MV-4-11 (cell line): Measurements from ENCODE around the gene GCN1.

Experiments used
- DNase-seq: peaks from one replicate; lab custom pipeline; 2025; lab: John Stamatoyannopoulos, UW

The GCN1 gene

DNA sequence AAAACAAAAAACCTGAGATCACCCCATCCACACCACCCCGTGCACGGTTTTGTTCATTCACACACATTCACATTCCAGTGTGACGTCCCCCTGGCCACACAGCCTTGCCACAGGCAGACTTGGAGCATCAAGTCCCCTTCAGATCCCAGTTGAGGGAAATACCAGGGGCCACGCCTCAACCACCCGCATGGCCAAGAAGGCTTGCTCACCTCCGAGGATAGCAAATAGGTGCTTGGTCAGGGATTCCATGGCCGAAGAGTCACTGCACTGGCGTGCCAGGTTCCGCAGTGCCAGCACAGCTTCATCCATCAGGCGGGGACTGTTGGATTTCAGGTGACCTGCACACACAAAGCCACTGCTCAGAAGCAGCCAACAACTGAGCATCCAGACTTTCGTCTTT is 19.0 kb downstream of the GCN1 start:
- no peak for DNase-seq

DNA sequence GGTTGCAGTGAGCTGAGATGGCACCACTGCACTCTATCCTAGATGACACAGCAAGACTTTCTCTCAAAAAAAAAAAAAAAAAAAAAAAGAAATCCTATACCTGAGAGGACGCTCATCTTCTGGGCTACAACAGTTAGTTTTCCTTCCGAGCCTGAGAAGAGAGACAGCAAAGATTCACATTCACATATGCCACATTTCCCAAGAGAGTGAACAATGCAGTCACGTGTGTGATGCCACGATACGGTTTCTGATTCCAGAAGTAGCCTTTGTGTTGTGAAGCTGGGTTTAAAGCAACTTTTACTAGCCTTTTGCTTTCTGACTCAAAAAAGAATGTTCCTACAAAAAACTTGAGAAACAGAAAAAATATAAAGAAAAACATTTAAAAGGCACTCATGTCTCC is 19.5 kb downstream of the GCN1 start:
- no peak for DNase-seq

DNA sequence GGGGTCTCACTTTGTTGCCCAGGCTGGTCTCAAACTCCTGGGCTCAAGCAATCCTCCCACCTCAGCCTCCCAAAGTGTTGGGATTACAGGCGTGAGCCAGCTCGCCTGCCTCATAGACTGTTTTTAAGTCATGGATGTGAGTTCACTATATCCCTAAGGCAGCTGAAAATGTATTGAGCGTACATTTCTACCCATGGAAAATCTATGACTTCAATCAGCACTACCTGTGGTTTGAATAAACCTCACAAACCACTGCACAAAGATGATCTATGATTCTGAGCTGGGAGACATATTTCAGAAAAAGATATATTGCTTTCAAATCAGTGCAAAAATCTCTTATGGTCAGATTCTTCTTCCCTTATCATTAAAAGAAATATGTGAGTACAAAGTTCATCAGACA is 22.5 kb downstream of the GCN1 start:
- no peak for DNase-seq

DNA sequence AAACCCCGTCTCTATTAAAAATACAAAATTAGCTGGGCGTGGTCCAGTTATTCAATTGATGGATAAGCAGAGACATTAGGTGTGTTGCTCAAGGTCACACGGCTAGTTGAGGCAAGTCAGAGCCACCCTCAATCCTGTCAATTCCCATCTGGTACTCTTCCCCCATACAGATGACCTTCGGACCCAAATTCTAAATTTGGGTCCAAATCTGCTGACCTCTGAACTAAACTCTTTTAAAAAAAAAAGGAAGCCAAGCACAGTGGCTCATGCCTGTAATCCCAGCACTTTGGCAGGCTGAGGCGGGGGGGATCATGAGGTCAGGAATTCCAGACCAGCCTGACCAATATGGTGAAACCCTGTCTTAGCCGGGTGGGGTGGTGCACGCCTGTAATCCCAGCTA is 23.9 kb downstream of the GCN1 start:
- DNase-seq: no peak

DNA sequence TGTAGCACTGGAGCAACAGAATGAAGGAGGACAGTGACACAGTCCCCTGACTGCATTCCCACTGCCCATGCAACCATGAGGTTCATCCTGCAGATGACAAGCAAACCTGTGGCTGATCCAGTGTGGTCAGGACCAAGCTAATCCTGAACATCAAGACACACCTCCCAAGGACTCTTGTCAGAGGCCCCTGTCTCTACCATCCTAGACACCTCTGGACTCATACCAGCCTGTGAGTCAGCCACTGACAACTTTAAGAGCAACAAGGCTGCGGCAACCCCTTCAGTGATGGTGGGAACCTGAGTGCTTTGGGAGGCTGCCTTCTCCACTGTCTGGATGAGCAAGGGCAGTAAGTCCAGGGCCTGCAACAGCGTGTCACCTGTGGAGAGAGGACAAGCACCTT is 24.6 kb downstream of the GCN1 start:
- no peak for DNase-seq

DNA sequence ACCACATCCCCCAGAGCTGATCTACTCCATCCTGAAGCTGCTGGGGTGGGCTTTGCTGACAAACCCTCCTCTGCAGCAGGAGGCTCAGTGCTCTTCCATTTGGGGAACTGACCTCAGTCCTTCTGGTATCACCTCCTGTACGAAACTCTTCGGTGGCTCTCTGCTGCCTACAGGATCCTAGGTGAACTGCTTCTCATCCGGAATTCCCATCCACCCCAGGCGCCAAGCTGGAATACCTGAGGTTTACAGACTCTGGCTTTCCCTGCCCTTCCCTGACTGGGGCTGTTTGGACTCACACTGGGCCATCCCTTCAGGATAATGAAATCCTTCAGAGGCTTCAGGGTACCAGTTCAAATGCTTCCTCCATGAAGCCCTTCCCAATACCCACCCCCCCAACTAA is 26.2 kb downstream of the GCN1 start:
- no peak for DNase-seq

DNA sequence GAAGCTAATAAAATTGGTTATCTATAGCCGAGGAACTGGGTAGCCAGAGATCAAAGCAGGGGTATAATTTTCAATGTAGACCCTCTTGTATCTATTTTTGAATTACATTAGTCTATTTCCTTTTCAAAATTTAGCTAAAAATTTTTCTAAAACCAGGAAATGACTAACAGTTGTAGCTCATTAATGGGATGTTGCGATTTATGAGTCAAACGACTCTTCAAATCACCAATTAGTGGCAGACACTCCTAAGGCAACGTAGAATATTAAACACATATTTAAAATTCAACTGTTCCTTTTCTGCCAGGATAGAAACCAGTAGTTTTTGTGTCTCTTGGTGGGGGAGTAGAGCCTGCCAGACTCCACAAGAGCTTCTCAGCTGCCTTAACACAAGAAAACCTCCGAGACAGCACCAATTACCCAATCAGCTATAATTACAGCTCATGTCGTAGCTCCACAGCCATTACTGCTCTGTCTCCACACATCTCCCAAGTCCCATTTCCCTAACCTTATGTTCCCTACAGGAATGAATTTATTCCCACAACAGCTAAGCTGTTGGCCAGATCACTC is 26.9 kb downstream of the GCN1 start:
- DNase-seq: no peak

DNA sequence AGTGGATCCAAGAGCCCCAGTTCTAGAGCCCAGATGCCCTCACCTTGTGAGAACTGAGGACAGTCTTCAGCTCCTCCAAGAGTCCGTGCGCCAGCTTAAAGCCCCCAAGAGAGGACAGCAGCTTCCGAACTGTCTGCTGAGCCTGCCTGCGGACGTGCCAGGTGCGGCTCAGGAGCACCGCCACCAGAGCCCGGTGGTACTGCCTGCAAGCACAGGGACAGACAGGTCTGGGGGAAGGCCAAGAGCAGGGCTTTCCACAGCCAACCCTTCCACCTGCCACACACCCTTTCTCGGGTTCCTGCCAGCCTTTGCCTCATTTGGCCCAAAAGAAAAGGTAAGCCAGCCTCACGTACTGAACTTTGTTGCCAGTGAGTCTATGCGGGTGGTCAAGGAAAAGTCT is 30.2 kb downstream of the GCN1 start:
- DNase-seq: no peak

DNA sequence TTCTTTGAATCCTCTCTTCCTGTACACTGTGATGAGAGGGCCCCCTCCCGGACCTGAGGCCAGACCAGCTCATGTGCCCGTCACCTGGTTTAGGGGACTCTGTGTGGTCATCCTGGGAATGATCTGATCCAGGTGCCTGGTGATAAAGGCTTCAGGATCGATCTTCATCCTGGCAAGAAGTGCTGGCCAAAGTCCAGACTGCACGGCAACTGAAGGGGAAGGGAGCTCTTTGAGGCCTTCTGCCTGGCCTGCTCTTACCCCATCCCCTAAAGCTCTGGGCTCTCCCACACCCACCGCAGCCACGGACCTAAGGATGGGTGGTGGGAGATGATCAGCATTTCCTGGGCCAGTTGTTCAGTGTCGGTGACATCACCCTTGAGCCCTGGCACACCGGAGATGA is 31.8 kb downstream of the GCN1 start:
- DNase-seq: no peak

DNA sequence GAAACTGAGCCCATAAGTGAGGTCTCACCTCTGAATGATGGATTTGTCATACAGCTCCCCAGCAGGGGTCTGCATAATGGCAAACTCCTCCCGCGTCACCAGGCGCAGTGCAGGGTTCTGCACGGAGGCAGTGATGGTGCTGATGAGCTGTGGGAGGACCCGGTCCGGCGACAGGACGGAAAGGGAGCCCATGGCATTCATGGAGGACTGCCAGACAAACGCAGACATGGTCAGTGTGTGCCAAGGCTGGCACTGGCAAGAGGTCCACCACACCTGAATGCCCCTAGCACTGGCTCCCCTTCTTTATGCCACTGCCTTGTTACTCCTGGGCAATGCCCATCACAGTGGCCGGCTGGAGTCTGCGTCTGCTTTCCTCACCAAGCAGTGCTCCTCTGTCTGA is 32.7 kb downstream of the GCN1 start:
- no peak for DNase-seq

DNA sequence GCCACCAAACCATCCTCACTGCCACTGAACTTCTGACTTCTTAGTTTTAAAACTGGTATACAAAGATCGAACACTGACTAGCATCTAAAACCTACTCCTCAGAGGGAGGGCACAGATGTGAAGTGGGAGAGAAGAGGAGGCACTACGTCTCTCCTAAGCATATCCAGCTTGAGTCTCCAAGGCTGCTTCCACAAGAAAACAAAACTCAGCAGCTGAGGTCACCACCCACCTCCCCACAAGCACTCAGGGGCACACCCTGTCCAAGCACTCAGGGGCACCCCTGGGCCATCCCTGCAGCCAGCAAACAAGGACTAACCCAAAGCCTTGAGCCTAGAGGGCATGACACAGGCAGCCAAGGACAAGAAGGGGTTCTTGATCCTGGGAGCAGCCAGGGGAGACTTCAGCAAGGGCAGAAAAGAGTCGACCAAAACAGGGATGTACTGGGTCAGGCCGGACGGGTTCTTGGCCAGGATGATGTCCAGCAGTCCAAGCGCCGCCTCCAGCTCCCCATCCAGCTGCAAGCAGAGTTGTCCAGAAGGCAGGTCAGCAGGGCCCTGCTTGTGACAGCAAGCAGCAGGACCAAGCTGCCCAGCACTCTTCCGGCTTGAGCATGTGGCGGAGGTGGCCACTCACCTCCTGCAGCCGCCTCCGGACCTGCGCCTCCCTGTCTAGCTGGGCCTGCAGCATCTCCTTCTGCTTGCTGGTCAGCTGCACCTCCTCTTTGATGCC is 34.8 kb downstream of the GCN1 start:
- no peak for DNase-seq

DNA sequence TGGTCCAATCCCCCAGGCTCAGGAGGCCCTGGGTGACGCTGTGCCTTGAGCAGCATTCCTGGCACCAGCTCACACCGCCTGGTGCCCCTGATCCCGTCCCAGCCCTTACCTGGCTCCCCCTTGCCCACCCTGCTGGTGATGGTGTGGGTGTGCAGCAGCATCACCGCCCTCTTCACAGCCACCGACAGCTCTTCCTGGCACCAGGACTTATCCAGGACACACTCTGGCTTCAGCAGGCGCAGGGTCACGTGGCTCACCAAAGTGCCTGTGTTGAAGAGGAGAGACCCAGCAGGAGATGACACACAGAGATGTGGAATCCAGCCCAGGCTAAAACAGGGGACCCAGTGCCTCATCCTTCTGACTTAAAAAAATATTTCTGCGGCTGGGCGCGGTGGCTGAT is 36.2 kb downstream of the GCN1 start:
- no peak for DNase-seq

DNA sequence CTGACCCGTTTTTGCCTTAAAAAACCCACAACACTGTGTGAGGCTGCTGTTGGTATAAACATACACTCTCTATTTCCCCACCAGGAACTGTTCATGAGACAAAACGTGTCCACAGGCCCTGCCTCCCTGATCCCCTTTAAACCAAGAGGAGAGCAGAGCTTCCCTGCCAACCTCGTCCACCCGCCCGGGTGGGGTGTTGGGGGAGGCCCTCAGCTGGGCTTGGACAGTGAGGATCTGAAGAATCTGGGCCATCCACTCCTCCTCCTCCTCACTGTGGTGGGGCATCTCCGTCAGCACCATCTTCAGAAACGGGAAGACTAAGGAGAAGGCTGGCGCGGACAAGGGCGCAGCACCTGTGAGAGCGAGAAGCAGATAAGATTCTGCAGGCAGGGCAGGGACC is 36.8 kb downstream of the GCN1 start:
- no peak for DNase-seq

DNA sequence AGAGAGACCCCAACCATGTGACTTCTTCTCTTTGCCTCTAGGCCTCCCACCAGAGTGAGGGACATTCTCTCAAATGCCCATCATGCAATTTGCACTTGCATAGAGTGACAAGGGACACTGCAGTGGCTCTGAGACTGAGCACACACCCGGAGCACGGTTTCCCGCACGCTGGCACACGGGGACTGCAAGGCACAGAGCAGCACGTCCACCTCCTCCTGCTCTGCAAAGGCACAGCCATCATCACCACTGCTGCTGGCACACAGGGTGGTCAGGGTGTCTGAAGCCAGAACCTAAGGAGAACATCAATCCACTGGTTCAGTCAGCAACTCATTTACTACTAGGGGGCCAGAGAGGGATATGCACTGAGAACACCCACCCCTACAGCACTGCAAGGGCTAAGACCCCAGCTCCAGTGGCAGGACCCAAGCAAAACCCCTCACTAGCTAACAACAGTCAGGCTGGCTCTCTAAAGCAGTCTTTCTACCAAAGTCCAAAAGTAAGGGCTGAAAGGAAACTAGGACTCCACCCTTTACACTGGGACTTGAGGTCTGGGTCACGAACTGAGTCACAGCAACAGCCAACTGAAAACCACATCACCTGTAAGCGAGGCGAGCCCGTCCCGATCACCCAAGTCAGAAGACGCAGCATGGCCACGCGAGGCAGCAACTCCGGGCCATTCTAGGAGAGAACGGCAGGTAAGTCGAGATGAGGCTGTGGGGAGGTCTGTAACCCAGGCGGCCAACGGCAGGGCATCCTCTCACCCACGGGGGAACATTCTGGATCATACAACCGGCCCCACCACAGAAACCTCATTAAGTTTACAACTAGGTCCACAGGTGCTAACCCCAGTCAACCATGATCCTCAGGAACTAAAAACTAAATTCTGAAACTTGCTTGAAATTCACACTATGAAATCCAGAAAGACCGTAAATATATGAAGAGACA is 37.9 kb downstream of the GCN1 start:
- DNase-seq: no peak

DNA sequence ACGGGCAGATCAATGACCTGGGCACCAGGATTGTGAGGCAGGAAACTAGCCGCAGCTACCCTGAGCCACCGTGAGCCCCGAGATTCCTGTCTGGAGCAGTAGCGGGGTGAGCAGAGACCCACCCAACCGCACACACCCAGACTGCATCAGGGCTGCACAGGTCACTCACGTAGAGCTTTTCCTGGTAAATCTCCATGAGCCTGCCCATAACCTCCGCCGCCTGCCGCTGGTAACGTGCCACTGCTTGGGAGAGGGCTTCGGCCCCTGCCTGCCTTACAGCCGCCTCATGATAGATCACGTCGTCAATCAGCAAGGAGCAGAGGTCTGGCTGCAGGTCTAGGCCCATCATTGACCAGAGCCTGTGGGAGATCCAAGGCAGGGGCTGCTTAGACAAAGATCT is 39.4 kb downstream of the GCN1 start:
- DNase-seq: no peak

DNA sequence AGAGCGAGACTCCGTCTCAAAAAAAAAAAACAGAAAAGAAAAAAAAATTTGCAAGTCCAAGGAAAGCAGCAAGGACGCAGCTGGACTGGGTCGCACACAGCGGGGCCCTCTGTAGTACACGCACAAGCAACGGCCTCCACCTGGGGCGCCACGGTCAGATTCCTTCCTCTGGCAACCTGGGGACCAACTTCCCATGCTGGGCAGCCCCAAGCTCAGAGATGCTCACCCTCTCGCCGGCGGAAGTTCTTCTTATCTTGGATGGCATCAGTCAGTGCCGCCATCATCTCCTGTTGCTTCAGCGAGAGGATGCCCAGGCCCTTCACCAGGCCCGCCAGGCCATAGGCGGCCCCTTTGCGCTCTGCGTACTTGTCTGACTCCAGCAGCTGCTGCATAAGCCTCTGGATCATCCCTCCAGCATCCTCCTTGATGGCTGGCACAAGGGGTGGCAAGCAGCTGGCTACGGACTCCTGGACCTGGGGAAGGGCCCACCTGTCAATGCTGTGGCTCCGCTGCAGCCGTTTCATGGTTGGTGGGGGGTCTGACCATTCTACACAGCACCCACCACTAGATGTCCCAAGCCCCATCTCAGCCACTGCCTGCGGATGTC is 43.5 kb downstream of the GCN1 start:
- no peak for DNase-seq

DNA sequence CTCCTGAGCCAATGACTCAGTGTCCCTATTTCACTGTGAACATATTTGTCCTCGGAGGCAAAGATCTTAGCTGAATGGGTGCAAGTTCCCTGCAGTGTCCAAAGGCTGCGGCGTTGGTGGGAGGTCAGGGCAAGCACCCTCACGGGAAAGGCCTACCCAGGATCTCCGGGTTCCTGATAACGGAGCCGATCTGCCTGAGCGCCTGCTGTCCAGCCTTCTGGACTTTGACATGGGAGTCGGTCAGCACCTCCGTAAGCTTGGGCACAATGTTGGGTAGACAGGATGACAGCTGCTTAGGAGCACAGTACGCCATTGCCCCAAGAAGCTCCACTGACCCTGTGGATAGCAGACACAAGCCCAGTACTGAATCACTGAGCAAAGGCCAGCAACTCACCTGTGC is 46.5 kb downstream of the GCN1 start:
- no peak for DNase-seq

DNA sequence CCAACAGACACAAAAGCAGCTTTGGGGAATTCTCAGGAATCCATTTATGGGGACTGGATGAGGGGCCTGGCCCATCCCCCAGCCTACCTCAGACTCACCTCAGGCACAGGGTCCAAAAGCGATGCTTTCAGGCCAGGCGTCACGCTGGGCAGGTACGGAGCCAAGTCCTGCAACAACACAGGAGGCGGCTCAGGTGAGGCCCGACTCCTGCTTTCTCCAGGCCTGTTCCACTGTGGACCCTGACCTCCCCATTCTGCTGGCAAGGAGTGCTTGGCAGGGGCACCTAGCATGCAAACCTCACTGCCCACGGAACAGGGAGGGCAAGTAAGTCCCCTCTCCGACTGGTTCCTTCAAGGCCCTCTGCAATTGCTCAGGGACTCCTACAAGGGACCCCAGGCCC is 49.4 kb downstream of the GCN1 start:
- DNase-seq: no peak

DNA sequence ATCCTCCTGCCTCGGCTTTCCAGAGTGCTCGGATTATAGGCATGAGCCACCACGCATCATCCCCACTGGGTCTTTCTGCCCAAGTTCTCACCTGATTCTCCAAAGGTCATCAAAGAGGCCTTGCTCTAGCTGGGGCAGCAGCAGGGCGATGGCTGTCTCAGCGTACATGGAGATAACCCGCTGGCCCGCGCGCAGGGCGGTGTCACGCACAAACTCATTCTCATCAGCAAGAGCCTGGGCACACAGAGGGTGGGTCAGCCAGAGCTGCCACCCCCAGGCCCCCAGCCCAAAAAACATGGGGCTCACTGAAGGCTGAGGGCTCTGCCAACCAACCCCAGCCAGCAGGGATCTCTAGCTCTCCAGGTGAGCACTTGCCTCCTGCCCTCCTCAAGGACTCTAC is 50.3 kb downstream of the GCN1 start:
- no peak for DNase-seq

DNA sequence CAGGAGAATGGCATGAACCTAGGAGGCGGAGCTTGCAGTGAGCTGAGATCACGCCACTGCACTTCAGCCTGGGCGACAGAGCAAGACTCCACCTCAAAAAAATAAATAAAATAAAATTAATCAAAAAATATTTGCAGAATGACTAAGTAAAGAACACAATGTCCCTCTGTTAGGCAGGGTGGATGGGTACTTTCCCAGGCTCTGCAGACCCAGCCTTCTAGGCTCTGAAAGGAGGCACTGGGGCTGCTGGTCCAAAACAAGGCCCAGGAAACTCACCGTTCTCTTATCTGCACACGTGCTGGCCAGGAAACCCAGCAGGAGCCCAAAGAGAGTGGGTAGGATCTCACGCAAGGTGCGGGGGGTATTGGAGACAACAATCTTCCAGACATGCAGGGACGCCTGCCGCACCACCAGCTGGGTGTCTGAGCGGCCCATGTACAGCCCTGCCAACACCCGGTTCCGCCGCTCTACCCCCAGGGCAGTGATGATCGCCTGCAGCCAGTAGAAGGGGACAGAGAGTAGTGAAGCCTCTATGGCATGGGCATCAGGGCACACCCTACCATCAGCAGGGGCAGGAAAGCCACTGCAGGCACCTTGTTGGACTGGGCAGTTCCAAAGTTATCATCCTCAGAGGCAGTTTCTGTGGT is 52.2 kb downstream of the GCN1 start:
- no peak for DNase-seq

DNA sequence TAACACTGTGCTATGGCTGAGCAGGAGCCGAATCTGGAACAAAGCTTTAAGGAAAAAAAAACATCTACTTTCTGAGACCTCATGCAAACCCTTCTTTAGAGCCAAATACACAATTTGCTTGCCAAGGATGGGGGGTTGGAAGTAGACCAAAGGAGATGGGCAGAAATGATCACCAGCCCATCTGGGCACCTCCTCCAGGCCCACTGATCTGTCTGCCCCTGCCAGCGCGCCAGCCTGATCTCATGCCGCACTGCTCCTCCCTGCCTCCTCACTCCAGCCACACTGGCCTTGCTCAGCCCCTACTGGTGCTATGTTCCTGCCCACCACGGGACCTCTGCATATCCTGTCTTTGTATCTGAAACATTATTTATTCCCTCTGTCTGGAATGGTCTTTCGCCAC is 53.2 kb downstream of the GCN1 start:
- no peak for DNase-seq

DNA sequence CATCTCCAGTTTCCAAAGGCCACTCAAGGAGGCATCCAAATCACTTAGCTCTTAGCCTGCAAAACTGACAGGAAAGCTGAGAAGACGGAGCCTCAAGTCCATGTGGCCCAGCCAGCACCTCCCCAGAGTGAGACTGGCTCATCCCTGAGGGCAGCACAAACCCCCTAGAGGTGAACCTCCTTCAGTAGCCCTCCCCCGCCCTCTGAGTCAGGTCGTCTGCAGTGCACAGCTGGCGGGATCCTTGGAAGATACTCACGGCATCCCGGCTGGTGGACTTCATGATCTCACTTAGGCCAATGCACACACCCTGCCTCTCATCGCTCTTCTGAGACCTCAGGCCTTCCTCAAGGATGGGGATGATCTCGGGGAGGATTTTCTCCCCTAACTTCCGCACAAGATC is 53.9 kb downstream of the GCN1 start:
- no peak for DNase-seq
